Loucy (cell line): ENCODE measurements around the gene KIF4A.

Source experiments
- H2AFZ ChIP-seq: fragments of 200-600 bp; sonication (generic); 2 replicates; pipeline ENCODE4 v1.6.0; 2016; ENCODE audit warnings: antibody characterized with exemption, mild to moderate bottlenecking, low read length, moderate library complexity
- H3F3A ChIP-seq: fragments of 200-600 bp; 2 replicates; pipeline ENCODE4 v1.6.0; 2016; ENCODE audit warnings: antibody characterized with exemption, low read depth, mild to moderate bottlenecking
- H3K27me3 ChIP-seq: fragments of 200-600 bp; sonication (generic); 2 replicates; pipeline ENCODE4 v1.6.1; 2014; ENCODE audit warnings: low read length, mild to moderate bottlenecking; ENCODE audit not compliant: insufficient read depth, poor library complexity, severe bottlenecking
- H3K36me3 ChIP-seq: fragments of 200-600 bp; sonication (generic); 2 replicates; pipeline ENCODE4 v1.6.1; 2016; ENCODE audit warnings: low read length; ENCODE audit not compliant: insufficient read depth
- H3K4me1 ChIP-seq: fragments of 200-600 bp; sonication (generic); 2 replicates; pipeline ENCODE4 v1.5.1; 2014; ENCODE audit warnings: low read length, mild to moderate bottlenecking; ENCODE audit not compliant: insufficient read depth, poor library complexity, severe bottlenecking
- H3K4me2 ChIP-seq: fragments of 200-600 bp; sonication (generic); 2 replicates; pipeline ENCODE4 v1.6.0; 2014; ENCODE audit warnings: antibody characterized with exemption, low read length, low read depth, mild to moderate bottlenecking; ENCODE audit not compliant: poor library complexity, severe bottlenecking
- H3K4me3 ChIP-seq: fragments of 200-600 bp; sonication (generic); 2 replicates; pipeline ENCODE4 v1.5.1; 2014; ENCODE audit warnings: low read length, mild to moderate bottlenecking, mixed read lengths; ENCODE audit not compliant: poor library complexity, severe bottlenecking
- H3K79me2 ChIP-seq: fragments of 200-600 bp; sonication (generic); 2 replicates; pipeline ENCODE4 v1.6.1; 2014; ENCODE audit warnings: low read length; ENCODE audit not compliant: insufficient read depth
- H3K9ac ChIP-seq: fragments of 200-600 bp; sonication (generic); 2 replicates; pipeline ENCODE4 v1.6.0; 2014; ENCODE audit warnings: mild to moderate bottlenecking, low read depth, low read length, moderate library complexity; ENCODE audit not compliant: poor library complexity, severe bottlenecking
- H3K9me2 ChIP-seq: fragments of 200-600 bp; sonication (generic); replicated peaks from 2 replicates; pipeline ENCODE4 v1.6.1; 2016; ENCODE audit warnings: low read depth, low read length, mixed read lengths
- H3K9me3 ChIP-seq: fragments of 200-600 bp; sonication (generic); 2 replicates; pipeline ENCODE4 v1.6.1; 2014; ENCODE audit warnings: mild to moderate bottlenecking, antibody characterized with exemption, low read length, low read depth; ENCODE audit not compliant: insufficient read depth
- H4K20me1 ChIP-seq: fragments of 200-600 bp; sonication (generic); 2 replicates; pipeline ENCODE4 v1.6.0; 2014; ENCODE audit warnings: antibody characterized with exemption, low read length, mild to moderate bottlenecking; ENCODE audit not compliant: insufficient read depth, poor library complexity, severe bottlenecking
- CTCF ChIP-seq: fragments of 200-600 bp; sonication (generic); conservative IDR thresholded peaks from 2 replicates; pipeline ENCODE4 v1.5.1; 2014; ENCODE audit warnings: mild to moderate bottlenecking, antibody characterized with exemption, low read length
- EZH2phosphoT487 ChIP-seq: fragments of 200-600 bp; IDR thresholded peaks from 2 replicates; pipeline ENCODE4 v1.6.1; 2018; ENCODE audit warnings: antibody characterized with exemption, mild to moderate bottlenecking, moderate library complexity, borderline replicate concordance

The KIF4A gene

GRCh38 chrX:70437921-70438665 lies 148.2 kb downstream of the KIF4A start:
- Histone ChIP-seq H4K20me1 (no peaks in the 10 kb centered on the region), H3K4me3 (no peak overlapping the region), H3K9ac (no peak overlapping the region), H3K79me2 (no peaks in the 10 kb centered on the region), H3F3A (no peaks in the 10 kb centered on the region), H3K4me1 (peaks cover 14% of the 10 kb centered on the region), H3K27me3 (no peaks in the 10 kb centered on the region), H2AFZ (no peak overlapping the region), H3K4me2 (no peak overlapping the region), H3K9me3 (no peaks in the 10 kb centered on the region), H3K9me2 (no peaks in the 10 kb centered on the region), H3K36me3 (no peaks in the 10 kb centered on the region)
- no peak for TF ChIP-seq CTCF

DNA sequence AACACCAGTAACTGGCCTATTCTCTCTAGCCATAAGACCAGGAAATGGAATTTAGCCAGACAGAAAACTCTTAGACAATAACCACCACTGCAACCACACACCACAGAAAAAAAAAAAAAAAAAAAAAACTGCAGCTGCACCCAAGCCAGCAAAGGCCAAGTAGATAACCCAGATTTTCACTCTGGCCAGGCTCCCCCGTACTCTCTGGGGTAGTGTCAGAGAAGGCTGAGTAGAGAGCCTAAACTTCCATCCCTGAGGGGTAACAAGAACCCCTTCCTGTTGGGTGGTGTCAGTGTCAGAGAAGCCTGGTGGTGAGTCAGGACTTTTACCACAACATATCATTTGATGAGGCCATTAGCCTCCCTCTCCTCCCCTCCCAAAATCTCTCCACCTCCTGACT lies 149.1 kb downstream of the KIF4A start:
- no peak overlapping the region for H3K9ac ChIP-seq
- H3K27me3 ChIP-seq: no peaks in the 10 kb centered on the region
- no peaks in the 10 kb centered on the region for H3F3A ChIP-seq
- no peaks in the 10 kb centered on the region for H3K9me3 ChIP-seq
- H3K9me2 ChIP-seq: no peaks in the 10 kb centered on the region
- peak overlapping the region; percentile 17 for H3K4me3 ChIP-seq
- TF ChIP-seq EZH2phosphoT487: no peak
- TF ChIP-seq CTCF: no peak
- H3K4me1 ChIP-seq: peaks cover 10% of the 10 kb centered on the region
- H3K36me3 ChIP-seq: no peaks in the 10 kb centered on the region
- H2AFZ ChIP-seq: no peak overlapping the region
- H4K20me1 ChIP-seq: no peaks in the 10 kb centered on the region
- peak overlapping the region; percentile 42 for H3K4me2 ChIP-seq
- no peaks in the 10 kb centered on the region for H3K79me2 ChIP-seq

DNA sequence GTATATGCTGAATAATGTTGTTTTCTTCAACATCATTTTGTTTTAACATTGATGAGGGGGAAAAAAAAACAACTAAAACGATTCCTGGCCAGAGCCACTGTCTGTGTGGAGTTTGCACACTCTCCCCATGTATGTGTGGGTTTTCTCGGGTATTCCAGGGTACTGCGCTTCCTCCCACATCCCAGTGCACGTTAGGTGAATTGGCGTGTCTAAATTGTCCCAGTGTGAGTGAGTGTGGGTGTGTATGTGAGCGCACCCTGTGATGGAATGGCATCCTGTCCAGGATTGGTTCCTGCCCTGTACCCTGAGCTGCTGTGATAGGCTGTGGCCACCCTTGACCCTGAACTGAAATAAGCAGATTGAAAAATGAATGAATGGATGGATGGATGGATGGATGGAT lies 152.3 kb downstream of the KIF4A start:
- Histone ChIP-seq H3K36me3 (no peaks in the 10 kb centered on the region), H3F3A (no peaks in the 10 kb centered on the region), H3K9me3 (no peaks in the 10 kb centered on the region), H3K27me3 (no peaks in the 10 kb centered on the region), H3K4me3 (no peak overlapping the region), H3K4me1 (peaks cover 10% of the 10 kb centered on the region), H2AFZ (no peak overlapping the region), H3K9me2 (no peaks in the 10 kb centered on the region), H3K79me2 (no peaks in the 10 kb centered on the region), H3K9ac (no peak overlapping the region), H3K4me2 (no peak overlapping the region), H4K20me1 (no peaks in the 10 kb centered on the region)
- TF ChIP-seq CTCF (no peak), EZH2phosphoT487 (no peak)
